ENCODE measurements around the gene NHSL1.

DNA sequence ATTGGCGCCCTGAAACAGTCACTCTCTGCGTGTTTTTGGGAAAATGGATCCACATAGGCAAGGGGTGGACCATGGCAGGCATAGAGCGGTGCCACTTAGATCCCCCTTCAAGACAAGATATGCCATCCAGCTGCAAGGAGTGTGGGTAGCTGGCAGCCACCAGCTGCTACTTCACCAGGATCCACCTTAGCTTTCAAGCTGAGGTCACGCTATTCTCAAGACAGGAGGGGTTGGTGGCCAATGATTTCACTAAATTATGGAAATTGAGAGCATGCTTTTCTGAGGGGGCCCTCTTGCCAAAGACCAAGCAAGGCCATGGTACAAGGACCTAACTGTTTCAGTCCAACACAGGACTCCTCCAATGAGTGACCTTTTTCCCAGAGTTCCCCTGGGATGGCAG lies 78.9 kb downstream of the NHSL1 start:
- TF ChIP-seq, protein P1, sequence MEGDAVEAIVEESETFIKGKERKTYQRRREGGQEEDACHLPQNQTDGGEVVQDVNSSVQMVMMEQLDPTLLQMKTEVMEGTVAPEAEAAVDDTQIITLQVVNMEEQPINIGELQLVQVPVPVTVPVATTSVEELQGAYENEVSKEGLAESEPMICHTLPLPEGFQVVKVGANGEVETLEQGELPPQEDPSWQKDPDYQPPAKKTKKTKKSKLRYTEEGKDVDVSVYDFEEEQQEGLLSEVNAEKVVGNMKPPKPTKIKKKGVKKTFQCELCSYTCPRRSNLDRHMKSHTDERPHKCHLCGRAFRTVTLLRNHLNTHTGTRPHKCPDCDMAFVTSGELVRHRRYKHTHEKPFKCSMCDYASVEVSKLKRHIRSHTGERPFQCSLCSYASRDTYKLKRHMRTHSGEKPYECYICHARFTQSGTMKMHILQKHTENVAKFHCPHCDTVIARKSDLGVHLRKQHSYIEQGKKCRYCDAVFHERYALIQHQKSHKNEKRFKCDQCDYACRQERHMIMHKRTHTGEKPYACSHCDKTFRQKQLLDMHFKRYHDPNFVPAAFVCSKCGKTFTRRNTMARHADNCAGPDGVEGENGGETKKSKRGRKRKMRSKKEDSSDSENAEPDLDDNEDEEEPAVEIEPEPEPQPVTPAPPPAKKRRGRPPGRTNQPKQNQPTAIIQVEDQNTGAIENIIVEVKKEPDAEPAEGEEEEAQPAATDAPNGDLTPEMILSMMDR (IDR thresholded peaks at IDR 0.05; ENCODE audit: borderline replicate concordance, extremely low read depth, low read length, poor library complexity, severe bottlenecking): no peak
- no peak for TF ChIP-seq EZH2 (IDR thresholded peaks at IDR 0.05; ENCODE audit: borderline replicate concordance, low read depth, low read length, severe bottlenecking)
